PC-3 (cell line): ENCODE measurements around the gene VTI1A. TPM values are rescaled to one million over a fixed set of nuclear protein-coding genes. Genes with fewer than 3 reads are reported as not detected.

Source experiments
- ATAC-seq: fragments of 200-7000 bp; cut with Tn5 transposase; 2 replicates; pipeline ENCODE4 v1.9.1; 2020; ENCODE audit warnings: mild to moderate bottlenecking, moderate library complexity
- BruUV-seq: library from RNA; stranded (reverse); fragments of 400-500 nt; replicated peaks from 2 replicates; lab custom pipeline; 2021; lab: Mats Ljungman, UMichigan
- CTCF ChIA-PET: fragments of 300-600 bp; sonication (Branson Sonifier 250); formaldehyde crosslinking; loops from one replicate; lab custom pipeline; 2022; ENCODE audit warnings: antibody characterized with exemption; lab: Charles Lee
- POLR2A ChIA-PET: fragments of 300-600 bp; sonication (Branson Sonifier 250); formaldehyde crosslinking; loops from one replicate; lab custom pipeline; 2022; ENCODE audit warnings: antibody characterized with exemption; ENCODE audit not compliant: unreplicated experiment; lab: Charles Lee
- DNase-seq: peaks from one replicate; pipeline ENCODE4 v3.0.0-alpha.2; 2015
- H2AFZ ChIP-seq: fragments of 300-600 bp; sonication (generic); 2 replicates; pipeline ENCODE4 v1.6.0; 2016; ENCODE audit warnings: antibody characterized with exemption, low read length
- H3F3A ChIP-seq: fragments of 300-600 bp; sonication (generic); one replicate; pipeline ENCODE4 v1.6.0; 2017; ENCODE audit warnings: antibody characterized with exemption, low read length, control low read depth, mild to moderate bottlenecking; ENCODE audit not compliant: unreplicated experiment
- H3K27ac ChIP-seq: fragments of 300-600 bp; sonication (generic); 2 replicates; pipeline ENCODE4 v1.5.1; 2016; ENCODE audit warnings: mild to moderate bottlenecking, low read length
- H3K27me3 ChIP-seq: fragments of 300-600 bp; sonication (generic); 2 replicates; pipeline ENCODE4 v1.6.1; 2016; ENCODE audit warnings: low read length, mixed read lengths
- H3K36me3 ChIP-seq: fragments of 300-600 bp; sonication (generic); 2 replicates; pipeline ENCODE4 v1.6.1; 2016; ENCODE audit warnings: low read depth, mixed run types, low read length, mixed read lengths
- H3K4me1 ChIP-seq: fragments of 300-600 bp; sonication (generic); 2 replicates; pipeline ENCODE4 v1.5.1; 2016; ENCODE audit warnings: low read length; ENCODE audit not compliant: insufficient read depth
- H3K4me2 ChIP-seq: fragments of 300-600 bp; sonication (generic); 2 replicates; pipeline ENCODE4 v1.6.0; 2016; ENCODE audit warnings: low read length
- H3K4me3 ChIP-seq: fragments of 300-600 bp; sonication (generic); 2 replicates; pipeline ENCODE4 v1.5.1; 2016; ENCODE audit warnings: mild to moderate bottlenecking, low read length, mixed read lengths
- H3K79me2 ChIP-seq: fragments of 300-600 bp; sonication (generic); 2 replicates; pipeline ENCODE4 v1.6.1; 2017; ENCODE audit warnings: low read length, mixed read lengths
- H3K9ac ChIP-seq: fragments of 300-600 bp; sonication (generic); 2 replicates; pipeline ENCODE4 v1.6.0; 2016; ENCODE audit warnings: mild to moderate bottlenecking, low read length
- H3K9me2 ChIP-seq: fragments of 300-600 bp; sonication (generic); replicated peaks from 2 replicates; pipeline ENCODE4 v1.6.1; 2016; ENCODE audit warnings: mixed run types, low read length, mixed read lengths
- H3K9me3 ChIP-seq: fragments of 300-600 bp; sonication (generic); 2 replicates; pipeline ENCODE4 v1.6.1; 2016; ENCODE audit warnings: low read length, mixed read lengths
- H4K20me1 ChIP-seq: fragments of 300-600 bp; sonication (generic); 2 replicates; pipeline ENCODE4 v1.6.1; 2016; ENCODE audit warnings: low read length, mixed read lengths
- CTCF ChIP-seq: fragments of 300-600 bp; sonication (generic); conservative IDR thresholded peaks from 2 replicates; pipeline ENCODE4 v1.5.1; 2017; ENCODE audit warnings: antibody characterized with exemption, low read depth, mild to moderate bottlenecking, low read length
- EZH2 ChIP-seq: fragments of 300-600 bp; sonication (generic); IDR thresholded peaks from one replicate; pipeline ENCODE4 v1.6.1; 2017; ENCODE audit warnings: antibody characterized with exemption, mild to moderate bottlenecking, low read length; ENCODE audit not compliant: unreplicated experiment
- EZH2phosphoT487 ChIP-seq: fragments of 300-600 bp; sonication (generic); IDR thresholded peaks from 2 replicates; pipeline ENCODE4 v1.6.1; 2018; ENCODE audit warnings: mild to moderate bottlenecking, antibody characterized with exemption, low read length, borderline replicate concordance
- intact Hi-C: fragments of 100-400 bp; cut with micrococcal nuclease; formaldehyde crosslinking; loops from 2 replicates; pipeline ENCODE4 v1.9.0; 2023
- total RNA-seq: library from RNA; depleted of rRNA; stranded (reverse); fragments of >200 nt; gene quantifications from 2 replicates; pipeline ENCODE4 v1.2.3, GENCODE V29; 2014

VTI1A gene
- total RNA-seq, 1 experiment from 2014 or later, result 18.1 TPM

- H3K27me3 ChIP-seq, result no peaks in the 10 kb centered on the region
- no peak overlapping the region for H3K27ac ChIP-seq
- ChIA-PET CTCF (no interaction called here), POLR2A (no interaction called here)
- no peaks in the 10 kb centered on the region for H3K79me2 ChIP-seq
- no peaks in the 10 kb centered on the region for H3K9me2 ChIP-seq
- no peaks in the 10 kb centered on the region for H3F3A ChIP-seq
- no peak overlapping the region for H3K9ac ChIP-seq
- no peaks in the 10 kb centered on the region for H4K20me1 ChIP-seq
- H3K36me3 ChIP-seq, result no peaks in the 10 kb centered on the region
- no peaks in the 10 kb centered on the region for H3K9me3 ChIP-seq
- H2AFZ ChIP-seq, result no peak overlapping the region
- H3K4me1 ChIP-seq, result peaks cover 5% of the 10 kb centered on the region
- ATAC-seq (no peak), DNase-seq (no peak)
- no TSS peak for BruUV-seq
- TF ChIP-seq CTCF, result no peak
- no peak for TF ChIP-seq EZH2
- no peak for TF ChIP-seq EZH2phosphoT487
- H3K4me3 ChIP-seq, result no peak overlapping the region
- no peak overlapping the region for H3K4me2 ChIP-seq
- intact Hi-C loops, result no loop called here
Observed at GRCh38 chr10:112512294-112512693, 65.3 kb downstream of the VTI1A start.

- POLR2A ChIA-PET, result no interaction called here
- no peak overlapping the region for H2AFZ ChIP-seq
- no peak overlapping the region for H3K4me3 ChIP-seq
- TF ChIP-seq EZH2phosphoT487 (no peak), EZH2 (no peak)
- no peaks in the 10 kb centered on the region for H3K9me3 ChIP-seq
- intact Hi-C loops, result no loop called here
- no peaks in the 10 kb centered on the region for H3K27me3 ChIP-seq
- H3K9ac ChIP-seq, result no peak overlapping the region
- H3K4me1 ChIP-seq, result peaks cover 18% of the 10 kb centered on the region
- H3K36me3 ChIP-seq, result no peaks in the 10 kb centered on the region
- no TSS peak for BruUV-seq
- no peaks in the 10 kb centered on the region for H4K20me1 ChIP-seq
- no peak for DNase-seq
- no peak overlapping the region for H3K4me2 ChIP-seq
- H3F3A ChIP-seq, result no peaks in the 10 kb centered on the region
- ATAC-seq, result no peak
- no peaks in the 10 kb centered on the region for H3K79me2 ChIP-seq
- no peak overlapping the region for H3K27ac ChIP-seq
- H3K9me2 ChIP-seq, result no peaks in the 10 kb centered on the region
- CTCF ChIA-PET, result no interaction called here
Observed at GRCh38 chr10:112515126-112515525, 68.1 kb downstream of the VTI1A start.

GRCh38 chr10:112515852-112516251 lies 68.8 kb downstream of the VTI1A start:
- no peaks in the 10 kb centered on the region for H4K20me1 ChIP-seq
- no peaks in the 10 kb centered on the region for H3F3A ChIP-seq
- no peak overlapping the region for H2AFZ ChIP-seq
- CTCF ChIA-PET, result no interaction called here
- H3K9me2 ChIP-seq, result no peaks in the 10 kb centered on the region
- H3K79me2 ChIP-seq, result no peaks in the 10 kb centered on the region
- intact Hi-C loops, result no loop called here
- no peaks in the 10 kb centered on the region for H3K27me3 ChIP-seq
- ATAC-seq, result no peak
- H3K9ac ChIP-seq, result no peak overlapping the region
- H3K9me3 ChIP-seq, result no peaks in the 10 kb centered on the region
- POLR2A ChIA-PET, result no interaction called here
- H3K36me3 ChIP-seq, result no peaks in the 10 kb centered on the region
- peaks cover 18% of the 10 kb centered on the region for H3K4me1 ChIP-seq
- H3K4me2 ChIP-seq, result no peak overlapping the region
- no peak overlapping the region for H3K4me3 ChIP-seq
- H3K27ac ChIP-seq, result no peak overlapping the region
- BruUV-seq, result no TSS peak
- no peak for DNase-seq
- TF ChIP-seq CTCF (no peak), EZH2phosphoT487 (no peak), EZH2 (no peak)
